Activated CD8-positive, alpha-beta memory T cell treated with anti-CD3 and anti-CD28 coated beads, Interleukin-2, amount 50 U/mL, for 48 hours (primary cell): ENCODE data around the gene TMEM178B.

Experiments used
- DNase-seq: peaks from one replicate; pipeline ENCODE4 v3.0.0-alpha.2; 2020

Gene TMEM178B

DNA sequence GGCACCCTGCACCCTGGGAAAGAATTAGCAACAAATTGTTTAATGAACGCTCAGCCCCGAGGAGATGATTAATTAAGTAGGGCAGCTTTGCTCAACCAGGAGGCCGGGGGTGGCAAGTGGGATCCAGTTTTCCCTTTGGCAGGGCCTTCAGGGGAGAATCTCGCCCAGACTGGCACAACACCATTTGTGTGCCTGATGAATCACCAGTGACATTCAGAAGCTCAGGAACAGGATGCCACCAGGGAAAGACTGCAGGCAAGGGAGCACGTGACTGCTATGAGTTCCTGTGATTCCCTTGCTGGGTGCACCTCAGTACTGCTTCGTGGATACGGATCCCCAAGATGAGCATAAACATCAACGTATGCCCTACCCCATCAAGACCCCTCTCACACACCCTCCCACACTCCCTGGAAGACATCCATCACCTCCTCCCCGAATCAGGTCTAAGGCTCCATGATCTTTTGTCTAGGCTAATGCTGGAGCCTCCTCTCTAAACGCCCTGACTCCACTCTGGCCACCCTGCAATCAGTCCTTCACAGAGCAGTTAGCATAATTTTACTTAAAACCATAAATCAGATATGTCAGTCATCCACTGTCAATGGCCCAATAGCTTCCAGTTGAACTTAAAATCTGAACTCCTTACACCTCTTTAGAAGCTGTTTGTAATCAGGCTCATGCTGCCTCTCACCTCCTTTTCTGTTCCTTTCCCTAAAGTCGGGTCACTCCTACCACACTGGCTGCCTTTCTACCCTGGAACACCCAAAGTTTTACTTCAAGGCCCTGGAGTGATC lies 368.2 kb downstream of the TMEM178B start:
- no peak for DNase-seq

DNA sequence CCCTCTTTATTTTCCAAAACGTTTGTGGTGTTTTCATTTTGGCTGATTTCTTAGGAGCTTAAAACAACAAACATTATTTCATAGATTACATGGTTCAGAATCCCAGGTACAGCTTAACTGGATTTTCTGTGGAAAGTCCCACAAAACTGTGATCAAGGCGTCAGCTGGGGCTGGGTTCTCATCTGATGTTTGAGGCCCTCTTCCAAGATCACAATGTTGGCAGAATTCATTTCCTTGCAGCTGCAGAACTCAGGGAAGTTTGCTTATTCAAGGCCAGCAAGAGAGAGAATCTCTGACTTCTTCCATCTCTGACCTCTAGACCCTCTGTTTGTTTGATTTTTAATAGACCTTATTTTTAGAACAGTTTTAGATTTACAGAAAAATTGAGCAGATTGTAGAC lies 368.9 kb downstream of the TMEM178B start:
- DNase-seq: no peak

DNA sequence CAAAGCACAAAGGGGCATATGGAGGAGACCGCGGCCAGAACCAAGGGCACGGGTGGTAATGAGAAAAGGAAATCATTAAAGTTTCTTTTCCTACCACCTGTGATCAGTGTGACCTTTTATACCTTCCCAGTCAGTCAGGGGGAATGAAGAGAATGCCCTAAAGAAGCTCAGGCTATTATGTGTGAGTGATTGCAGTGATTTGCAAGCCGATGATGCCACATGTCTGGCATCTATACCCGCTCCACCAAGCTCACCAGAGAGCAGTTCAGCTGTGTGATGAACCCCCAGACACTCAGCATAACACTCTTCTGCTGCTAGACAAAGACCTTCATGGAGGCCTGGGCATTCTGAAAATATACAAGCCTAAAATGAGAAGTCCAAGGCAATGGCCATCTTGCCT lies 371.1 kb downstream of the TMEM178B start:
- no peak for DNase-seq

- no peak for DNase-seq
Measured at GRCh38 chr7:141451232-141451631, 377.4 kb downstream of the TMEM178B start.

- DNase-seq: no peak
Measured at GRCh38 chr7:141452911-141453310, 379.0 kb downstream of the TMEM178B start.

- DNase-seq: no peak
Measured at GRCh38 chr7:141454338-141454737, 380.5 kb downstream of the TMEM178B start.

DNA sequence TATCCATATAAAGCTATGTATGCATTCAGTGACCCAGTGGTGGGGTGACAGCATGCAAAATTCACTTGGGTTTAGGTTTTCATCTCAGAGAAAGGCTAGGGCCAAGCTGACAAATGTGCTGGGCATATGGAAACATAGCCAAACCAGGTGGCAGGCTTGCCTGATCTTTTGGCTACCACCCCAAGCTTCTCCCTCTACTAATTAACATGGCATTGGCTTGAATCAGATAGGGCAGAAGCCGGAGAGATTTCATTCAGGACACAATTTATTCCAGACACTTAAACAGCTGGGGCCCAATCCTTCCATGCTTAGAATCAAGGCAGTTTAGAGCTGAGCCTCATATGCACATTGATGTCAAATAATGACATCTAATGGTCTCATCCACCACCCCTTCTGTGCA lies 381.9 kb downstream of the TMEM178B start:
- no peak for DNase-seq

DNA sequence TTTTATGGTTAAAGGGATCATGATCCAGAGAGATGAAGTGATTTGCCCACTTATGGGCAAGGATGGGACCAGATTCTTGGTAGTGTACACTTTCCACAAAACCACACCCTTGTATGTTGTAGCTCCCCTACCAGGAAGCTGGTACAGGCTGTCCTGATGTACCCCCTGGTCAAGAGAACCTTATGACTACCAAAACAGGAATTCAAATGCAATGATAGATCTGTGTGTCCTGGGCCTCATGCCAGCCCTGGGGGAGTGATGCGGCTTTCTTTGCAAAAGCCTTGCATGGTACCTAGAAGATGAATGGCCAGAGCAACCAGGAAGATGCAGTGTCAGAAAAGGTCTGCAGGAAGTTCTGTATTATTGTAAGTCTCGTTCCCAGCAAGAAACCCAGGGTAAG lies 382.4 kb downstream of the TMEM178B start:
- DNase-seq: no peak

DNA sequence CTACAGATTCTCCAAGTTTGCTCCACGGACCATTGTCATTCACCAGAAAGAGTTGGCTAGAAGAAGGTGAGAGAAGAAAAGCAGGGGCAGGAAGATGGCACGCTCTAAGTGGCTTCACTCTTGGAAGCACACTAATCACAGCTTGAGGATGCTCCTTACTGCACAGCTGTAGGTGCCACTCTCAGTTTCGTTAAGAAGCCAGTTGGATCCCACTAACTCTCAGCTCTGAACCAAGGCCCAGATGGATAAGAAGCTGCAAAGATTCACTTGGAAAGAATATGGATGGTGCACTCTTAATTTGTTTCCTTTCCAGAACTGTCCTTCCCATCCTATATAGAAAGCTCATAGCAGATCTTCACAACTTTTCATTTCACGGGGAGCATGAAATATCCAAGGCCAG lies 382.8 kb downstream of the TMEM178B start:
- no peak for DNase-seq

DNA sequence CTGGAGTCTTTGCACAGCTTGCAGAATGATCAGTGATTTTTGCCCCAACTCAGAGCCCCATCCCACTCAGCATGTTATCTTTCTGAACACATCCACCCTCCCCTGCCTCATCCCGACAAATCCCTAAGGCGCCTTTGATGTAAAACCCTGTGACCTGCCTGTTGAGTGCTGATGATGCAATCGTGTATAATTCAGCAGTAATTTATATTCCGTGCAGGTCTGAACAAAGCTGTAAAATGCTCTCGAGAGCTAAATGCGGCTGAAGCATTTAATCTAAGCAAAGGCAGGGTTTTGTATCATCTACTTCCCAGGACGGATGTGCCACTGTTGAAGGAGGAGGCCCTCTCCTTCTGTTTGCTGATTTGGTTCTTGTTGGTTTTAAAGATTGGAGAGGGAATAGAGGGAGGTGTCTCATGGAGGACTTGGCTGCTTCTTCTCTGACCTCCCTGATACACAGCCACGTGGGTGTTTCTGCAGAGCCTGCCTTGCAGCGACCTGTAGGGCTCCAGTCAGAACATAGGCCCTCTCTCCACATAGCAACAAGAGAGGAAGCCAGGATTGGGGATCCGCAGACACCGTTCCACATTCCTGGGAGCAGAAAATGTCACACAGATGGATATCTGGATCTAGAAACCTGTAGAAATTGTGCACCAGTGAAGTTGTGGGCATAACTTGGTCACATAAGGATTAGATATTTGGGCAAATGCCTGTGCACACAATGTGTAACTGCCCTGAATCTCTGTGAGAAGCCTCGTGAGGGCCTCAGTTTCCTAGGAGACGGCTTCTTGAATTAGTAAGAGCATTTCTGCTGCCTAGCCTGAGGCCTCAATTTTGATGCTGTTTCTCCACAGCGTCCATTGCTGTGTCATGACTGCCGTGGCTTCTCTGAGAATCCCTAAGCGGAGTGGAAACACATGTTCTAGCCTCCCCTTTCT lies 387.2 kb downstream of the TMEM178B start:
- no peak for DNase-seq

- DNase-seq: no peak
Measured at GRCh38 chr7:141461924-141462323, 388.1 kb downstream of the TMEM178B start.

DNA sequence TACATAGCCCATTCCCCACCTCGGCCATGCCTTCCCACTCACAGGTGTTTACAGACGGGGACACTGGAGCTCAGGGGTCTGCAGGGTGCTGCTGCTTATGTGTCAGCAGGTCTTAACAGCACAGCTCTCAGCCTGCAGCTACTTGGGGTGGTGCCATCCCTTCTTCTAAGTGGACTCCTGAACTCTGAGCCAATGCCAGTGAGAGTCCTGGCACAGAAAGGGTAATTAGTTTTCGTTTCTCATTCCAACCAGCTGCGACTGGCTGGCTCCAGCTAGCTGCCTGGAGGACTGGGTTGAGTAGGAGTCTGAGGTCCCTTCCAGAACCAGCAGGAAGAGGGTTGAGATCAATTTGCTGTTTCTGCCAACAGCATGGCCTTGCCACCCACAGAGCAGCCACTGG lies 389.1 kb downstream of the TMEM178B start:
- DNase-seq: no peak

- no peak for DNase-seq
Measured at GRCh38 chr7:141463986-141464385, 390.1 kb downstream of the TMEM178B start.

DNA sequence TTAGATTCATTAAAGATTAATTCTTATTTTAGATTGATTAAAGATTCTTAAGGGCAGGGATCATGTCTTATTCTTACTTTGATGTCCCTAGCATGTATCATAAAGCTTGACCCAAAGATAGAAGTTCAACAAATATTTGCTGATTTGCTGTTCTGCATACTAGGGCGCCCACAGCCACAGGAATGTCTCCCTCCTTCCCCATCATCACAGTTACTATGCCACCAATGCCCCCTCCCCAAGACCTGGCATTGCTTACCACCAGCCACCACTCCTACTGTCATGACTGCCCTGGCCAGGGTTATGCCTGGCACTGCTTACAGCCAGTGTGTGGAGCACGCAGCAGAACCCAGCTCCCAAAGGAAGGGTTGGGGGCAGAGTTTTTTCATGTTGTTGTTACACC lies 390.7 kb downstream of the TMEM178B start:
- DNase-seq: no peak

DNA sequence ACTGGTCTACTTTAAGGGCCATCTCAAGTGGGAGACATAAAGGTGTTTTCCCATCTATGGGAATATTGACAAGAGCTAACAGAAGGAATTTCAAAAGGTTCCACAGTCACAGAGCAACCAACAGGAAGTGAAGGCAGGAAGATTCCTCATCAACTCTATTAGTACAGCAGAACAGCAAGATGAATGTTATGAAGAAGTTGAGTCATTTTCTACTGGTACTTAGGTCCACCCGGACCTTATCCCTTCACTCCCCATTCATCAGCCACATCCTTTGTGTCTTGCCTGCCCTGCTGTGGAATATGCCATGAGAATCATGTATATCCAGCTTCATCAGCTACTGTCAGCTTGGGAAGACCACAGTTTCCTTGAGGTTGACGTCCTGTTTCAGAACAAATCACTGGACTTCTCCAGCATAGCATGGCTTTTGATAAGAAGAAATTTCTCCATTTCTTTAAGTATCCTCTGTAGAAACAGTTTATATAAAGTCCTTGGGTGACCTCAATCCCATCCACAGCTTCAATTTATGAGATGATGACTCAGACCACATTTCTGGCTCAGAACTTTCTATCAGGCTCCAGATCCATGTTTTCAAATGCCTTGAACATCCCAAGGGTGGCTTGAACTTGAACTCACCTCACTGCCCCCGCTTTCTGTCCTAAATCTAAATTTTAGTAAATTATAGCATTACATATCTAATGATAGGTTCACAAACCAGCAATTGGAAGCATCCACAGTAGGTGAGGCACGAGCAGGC lies 392.5 kb downstream of the TMEM178B start:
- DNase-seq: no peak

GRCh38 chr7:141468341-141468740 lies 394.5 kb downstream of the TMEM178B start:
- no peak for DNase-seq

DNA sequence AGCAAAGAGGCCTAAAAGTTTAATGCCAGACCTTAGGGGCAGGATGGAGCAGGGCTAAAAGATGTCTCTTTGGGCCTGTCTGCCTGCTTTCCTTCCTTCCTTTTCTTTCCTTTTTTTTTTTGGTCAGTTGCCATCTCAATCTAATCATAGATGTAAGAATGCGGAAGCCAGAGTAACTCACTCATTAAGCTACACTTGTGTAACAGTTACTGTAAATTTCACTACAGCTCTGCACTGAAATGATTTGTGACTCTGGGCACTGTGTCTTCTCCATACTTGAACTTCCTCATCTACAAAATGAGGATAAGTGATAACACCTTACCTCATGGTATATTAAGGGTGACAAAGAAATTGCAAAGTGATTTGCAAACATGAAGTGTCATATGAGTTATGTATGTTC lies 401.8 kb downstream of the TMEM178B start:
- no peak for DNase-seq

GRCh38 chr7:141477865-141478264 lies 404.0 kb downstream of the TMEM178B start:
- no peak for DNase-seq

GRCh38 chr7:141478845-141479244 lies 405.0 kb downstream of the TMEM178B start:
- no peak for DNase-seq

GRCh38 chr7:141480953-141481352 lies 407.1 kb downstream of the TMEM178B start:
- DNase-seq: no peak

DNA sequence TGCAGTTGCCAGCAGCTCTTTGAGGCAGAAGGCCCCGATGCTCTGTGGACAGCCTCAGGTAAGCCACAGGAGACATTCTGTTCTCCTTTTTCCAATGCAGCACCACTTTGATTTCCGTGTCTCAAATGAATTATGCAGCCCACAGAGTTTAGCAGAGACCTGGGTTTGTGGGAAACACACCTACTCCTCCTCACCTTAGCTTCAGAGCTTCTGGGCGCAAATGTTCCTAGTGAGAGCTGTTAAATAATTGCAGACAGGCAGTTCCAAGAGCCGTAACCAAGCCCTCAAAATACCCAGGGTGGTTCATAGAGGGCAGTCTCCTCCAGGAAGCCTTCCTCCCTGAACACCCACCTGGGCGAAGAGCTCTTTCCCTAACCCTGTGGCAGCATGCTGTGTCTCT lies 408.1 kb downstream of the TMEM178B start:
- DNase-seq: no peak

DNA sequence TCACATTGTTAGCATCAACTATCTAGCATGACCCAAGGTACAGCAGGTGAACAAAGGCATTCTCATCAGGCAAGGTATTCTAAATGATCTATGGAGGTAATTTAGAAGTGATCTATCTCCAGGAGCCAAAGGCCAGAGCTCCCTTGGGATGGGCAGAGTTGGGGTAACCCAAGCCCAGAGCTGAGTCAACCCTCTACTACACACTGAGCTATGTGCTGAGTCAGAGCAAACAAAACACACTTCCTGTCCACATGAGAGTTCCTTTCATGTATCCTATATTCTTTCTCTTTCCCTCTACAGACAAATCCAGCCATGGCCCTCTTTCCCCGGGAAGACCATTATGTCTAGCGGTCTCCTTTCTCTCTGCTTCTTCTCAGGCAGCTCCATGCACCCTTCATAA lies 409.2 kb downstream of the TMEM178B start:
- DNase-seq: no peak

- DNase-seq: no peak
Measured at GRCh38 chr7:141484907-141485306, 411.0 kb downstream of the TMEM178B start.
